Activated effector memory CD4-positive, alpha-beta T cell treated with anti-CD3 and anti-CD28 coated beads, Interleukin-2, amount 50 U/mL, for 16 hours (primary cell): ENCODE measurements around the gene DMTF1.

Experiments used
- DNase-seq: peaks from one replicate; pipeline ENCODE4 v3.0.0-alpha.2; 2020

Gene DMTF1

GRCh38 chr7:87146740-87147386 is 5.4 kb upstream of the DMTF1 start:
- DNase-seq = no peak

GRCh38 chr7:87147500-87147899 is 4.8 kb upstream of the DMTF1 start:
- no peak for DNase-seq

- no peak for DNase-seq
These were observed 3.8 kb upstream of the DMTF1 start for GRCh38 chr7:87148332-87148955.

GRCh38 chr7:87151002-87151728 is 1.1 kb upstream of the DMTF1 start:
- DNase-seq = no peak

- DNase-seq = no peak
These were observed 533 bp upstream of the DMTF1 start for GRCh38 chr7:87151729-87152111.

GRCh38 chr7:87152897-87153641 is 816 bp downstream of the DMTF1 start:
- peak; percentile 75 for DNase-seq

- DNase-seq = no peak
These were observed 1.9 kb downstream of the DMTF1 start for GRCh38 chr7:87154166-87154565.

GRCh38 chr7:87154569-87154968 is 2.3 kb downstream of the DMTF1 start:
- DNase-seq = no peak

- no peak for DNase-seq
These were observed 3.5 kb downstream of the DMTF1 start for GRCh38 chr7:87155788-87156187.

- no peak for DNase-seq
These were observed 4.5 kb downstream of the DMTF1 start for GRCh38 chr7:87156709-87157108.

GRCh38 chr7:87159538-87159937 is 7.3 kb downstream of the DMTF1 start:
- DNase-seq = no peak

- no peak for DNase-seq
These were observed 12.2 kb downstream of the DMTF1 start for GRCh38 chr7:87164433-87164832.

- no peak for DNase-seq
These were observed 18.6 kb downstream of the DMTF1 start for GRCh38 chr7:87170828-87171227.

GRCh38 chr7:87171282-87171934 is 19.2 kb downstream of the DMTF1 start:
- no peak for DNase-seq

GRCh38 chr7:87173471-87173870 is 21.2 kb downstream of the DMTF1 start:
- DNase-seq = no peak

GRCh38 chr7:87178320-87178719 is 26.1 kb downstream of the DMTF1 start:
- no peak for DNase-seq

GRCh38 chr7:87179180-87179579 is 26.9 kb downstream of the DMTF1 start:
- DNase-seq = no peak

GRCh38 chr7:87187120-87187519 is 34.9 kb downstream of the DMTF1 start:
- no peak for DNase-seq

GRCh38 chr7:87188930-87189329 is 36.7 kb downstream of the DMTF1 start:
- no peak for DNase-seq

- no peak for DNase-seq
These were observed 38.5 kb downstream of the DMTF1 start for GRCh38 chr7:87190783-87191182.

GRCh38 chr7:87192784-87193487 is 40.7 kb downstream of the DMTF1 start:
- no peak for DNase-seq

GRCh38 chr7:87193912-87194311 is 41.7 kb downstream of the DMTF1 start:
- no peak for DNase-seq
